Astrocyte (in vitro differentiated cells and primary cell): ENCODE measurements around the gene TRPM6. TPM values are rescaled to one million over a fixed set of nuclear protein-coding genes. Genes with fewer than 3 reads are reported as not detected.

Experiments
- DNase-seq: peaks from one replicate; pipeline ENCODE4 v3.0.0-alpha.2; 2010; ENCODE audit warnings: low read depth
- FAIRE-seq: peaks from 2 replicates; lab custom pipeline; 2011; peaks lifted over from hg19 to GRCh38; lab: Jason Lieb, UNC
- H2AFZ ChIP-seq: 2 replicates; pipeline ENCODE4 v1.6.0; 2012; ENCODE audit warnings: low read depth, low read length, inconsistent platforms
- H3K27ac ChIP-seq: 2 replicates; pipeline ENCODE4 v1.5.1; 2011; ENCODE audit warnings: low read depth, low read length, inconsistent platforms
- H3K27me3 ChIP-seq: 2 replicates; pipeline ENCODE4 v1.6.0; 2011; ENCODE audit warnings: low read length, inconsistent platforms; ENCODE audit not compliant: insufficient read depth
- H3K36me3 ChIP-seq: 2 replicates; pipeline ENCODE4 v1.5.1; 2011; ENCODE audit warnings: low read length, inconsistent platforms; ENCODE audit not compliant: insufficient read depth
- H3K4me1 ChIP-seq: 2 replicates; pipeline ENCODE4 v1.5.1; 2011; ENCODE audit warnings: low read length, inconsistent platforms; ENCODE audit not compliant: insufficient read depth
- H3K4me2 ChIP-seq: 2 replicates; pipeline ENCODE4 v1.6.0; 2012; ENCODE audit warnings: low read length, inconsistent platforms
- H3K4me3 ChIP-seq: 2 replicates; pipeline ENCODE4 v1.5.1; 2011; ENCODE audit warnings: low read depth, mild to moderate bottlenecking, low read length, inconsistent platforms; ENCODE audit not compliant: insufficient read depth
- H3K79me2 ChIP-seq: 2 replicates; pipeline ENCODE4 v1.6.0; 2012; ENCODE audit warnings: mild to moderate bottlenecking, low read length, inconsistent platforms; ENCODE audit not compliant: insufficient read depth
- H3K9ac ChIP-seq: 2 replicates; pipeline ENCODE4 v1.6.0; 2012; ENCODE audit warnings: mild to moderate bottlenecking, low read length, inconsistent platforms
- H3K9me3 ChIP-seq: 2 replicates; pipeline ENCODE4 v1.5.1; 2012; ENCODE audit warnings: low read depth, mild to moderate bottlenecking, low read length, inconsistent platforms; ENCODE audit not compliant: insufficient read depth
- H4K20me1 ChIP-seq: 2 replicates; pipeline ENCODE4 v1.6.0; 2012; ENCODE audit warnings: low read length, inconsistent platforms; ENCODE audit not compliant: insufficient read depth
- H3K27ac Mint-ChIP-seq: one replicate; pipeline ENCODE4 v1.8.0; 2021; ENCODE audit warnings: mild to moderate bottlenecking, mixed read lengths; ENCODE audit not compliant: unreplicated experiment
- H3K27me3 Mint-ChIP-seq: one replicate; pipeline ENCODE4 v1.8.0; 2021; ENCODE audit warnings: low read depth, mixed read lengths; ENCODE audit not compliant: unreplicated experiment
- H3K36me3 Mint-ChIP-seq: one replicate; pipeline ENCODE4 v1.8.0; 2021; ENCODE audit warnings: low read depth, mixed read lengths; ENCODE audit not compliant: unreplicated experiment
- H3K4me1 Mint-ChIP-seq: one replicate; pipeline ENCODE4 v1.8.0; 2021; ENCODE audit warnings: low read depth, mixed read lengths; ENCODE audit not compliant: unreplicated experiment
- H3K4me3 Mint-ChIP-seq: one replicate; pipeline ENCODE4 v1.8.0; 2021; ENCODE audit warnings: mild to moderate bottlenecking, moderate library complexity, mixed read lengths; ENCODE audit not compliant: unreplicated experiment
- H3K9me3 Mint-ChIP-seq: one replicate; pipeline ENCODE4 v1.8.0; 2021; ENCODE audit warnings: mild to moderate bottlenecking, mixed read lengths; ENCODE audit not compliant: unreplicated experiment
- EZH2 ChIP-seq: IDR thresholded peaks from 2 replicates; pipeline ENCODE4 v1.6.1; 2012; ENCODE audit warnings: mild to moderate bottlenecking, low read length, inconsistent platforms; ENCODE audit not compliant: insufficient read depth
- total RNA-seq: library from RNA; stranded (reverse); gene quantifications from 2 replicates; pipeline ENCODE4 v1.2.1, GENCODE V29; 2021
- TF ChIP-seq, protein P1 (sequence below): IDR thresholded peaks from 2 replicates; pipeline ENCODE4 v1.5.1; 2011; ENCODE audit warnings: low read depth, mild to moderate bottlenecking, inconsistent platforms, low read length, moderate library complexity; ENCODE audit not compliant: insufficient read depth

TRPM6 gene
- total RNA-seq, 1 donor from 2014 or later = 0.27 TPM

- Mint-ChIP-seq H3K27me3 (no peaks in the 10 kb centered on the region), H3K27ac (no peak overlapping the region), H3K36me3 (no peaks in the 10 kb centered on the region), H3K4me3 (no peak overlapping the region), H3K4me1 (no peaks in the 10 kb centered on the region), H3K9me3 (no peaks in the 10 kb centered on the region)
- Histone ChIP-seq H3K9ac (no peak overlapping the region), H3K27ac (no peak overlapping the region), H3K79me2 (no peaks in the 10 kb centered on the region), H2AFZ (no peak overlapping the region), H3K9me3 (no peaks in the 10 kb centered on the region), H3K4me1 (no peaks in the 10 kb centered on the region), H3K4me3 (no peak overlapping the region), H3K27me3 (no peaks in the 10 kb centered on the region), H3K36me3 (no peaks in the 10 kb centered on the region), H4K20me1 (no peaks in the 10 kb centered on the region), H3K4me2 (no peak overlapping the region)
- no peak for DNase-seq
- TF ChIP-seq, protein P1, sequence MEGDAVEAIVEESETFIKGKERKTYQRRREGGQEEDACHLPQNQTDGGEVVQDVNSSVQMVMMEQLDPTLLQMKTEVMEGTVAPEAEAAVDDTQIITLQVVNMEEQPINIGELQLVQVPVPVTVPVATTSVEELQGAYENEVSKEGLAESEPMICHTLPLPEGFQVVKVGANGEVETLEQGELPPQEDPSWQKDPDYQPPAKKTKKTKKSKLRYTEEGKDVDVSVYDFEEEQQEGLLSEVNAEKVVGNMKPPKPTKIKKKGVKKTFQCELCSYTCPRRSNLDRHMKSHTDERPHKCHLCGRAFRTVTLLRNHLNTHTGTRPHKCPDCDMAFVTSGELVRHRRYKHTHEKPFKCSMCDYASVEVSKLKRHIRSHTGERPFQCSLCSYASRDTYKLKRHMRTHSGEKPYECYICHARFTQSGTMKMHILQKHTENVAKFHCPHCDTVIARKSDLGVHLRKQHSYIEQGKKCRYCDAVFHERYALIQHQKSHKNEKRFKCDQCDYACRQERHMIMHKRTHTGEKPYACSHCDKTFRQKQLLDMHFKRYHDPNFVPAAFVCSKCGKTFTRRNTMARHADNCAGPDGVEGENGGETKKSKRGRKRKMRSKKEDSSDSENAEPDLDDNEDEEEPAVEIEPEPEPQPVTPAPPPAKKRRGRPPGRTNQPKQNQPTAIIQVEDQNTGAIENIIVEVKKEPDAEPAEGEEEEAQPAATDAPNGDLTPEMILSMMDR = no peak
- no peak for TF ChIP-seq EZH2
- FAIRE-seq = no peak
These were observed 134.1 kb downstream of the TRPM6 start for GRCh38 chr9:74753650-74754049.

DNA sequence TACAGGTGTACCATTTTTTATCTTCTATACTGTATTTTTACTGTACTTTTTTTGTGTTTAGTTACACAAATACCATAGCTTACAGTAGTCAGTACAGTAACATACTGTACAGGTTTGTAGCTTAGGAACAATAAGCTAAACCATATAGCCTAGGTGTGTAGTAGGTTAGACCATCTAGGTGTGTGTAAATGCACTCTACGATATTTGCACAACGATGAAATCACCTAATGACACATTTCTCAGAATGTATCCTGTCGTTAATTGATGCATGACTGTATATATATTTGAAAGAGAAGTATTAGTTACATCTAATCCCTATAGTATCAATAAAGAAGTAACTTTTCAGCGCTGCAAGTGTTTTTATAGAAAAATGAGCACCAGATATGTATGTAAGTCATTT is 138.8 kb downstream of the TRPM6 start:
- Mint-ChIP-seq H3K4me1 (no peaks in the 10 kb centered on the region), H3K36me3 (no peaks in the 10 kb centered on the region), H3K27me3 (no peaks in the 10 kb centered on the region), H3K4me3 (no peak overlapping the region), H3K9me3 (peaks cover 2% of the 10 kb centered on the region), H3K27ac (no peak overlapping the region)
- no peaks in the 10 kb centered on the region for H4K20me1 ChIP-seq
- peaks cover 1% of the 10 kb centered on the region for H3K27me3 ChIP-seq
- no peaks in the 10 kb centered on the region for H3K4me1 ChIP-seq
- no peak for DNase-seq
- TF ChIP-seq EZH2 = no peak
- TF ChIP-seq, protein P1 = no peak
- no peak overlapping the region for H3K4me3 ChIP-seq
- H3K27ac ChIP-seq = no peak overlapping the region
- no peak overlapping the region for H2AFZ ChIP-seq
- FAIRE-seq = no peak
- H3K36me3 ChIP-seq = no peaks in the 10 kb centered on the region
- H3K4me2 ChIP-seq = no peak overlapping the region
- no peaks in the 10 kb centered on the region for H3K79me2 ChIP-seq
- no peaks in the 10 kb centered on the region for H3K9me3 ChIP-seq
- no peak overlapping the region for H3K9ac ChIP-seq

DNA sequence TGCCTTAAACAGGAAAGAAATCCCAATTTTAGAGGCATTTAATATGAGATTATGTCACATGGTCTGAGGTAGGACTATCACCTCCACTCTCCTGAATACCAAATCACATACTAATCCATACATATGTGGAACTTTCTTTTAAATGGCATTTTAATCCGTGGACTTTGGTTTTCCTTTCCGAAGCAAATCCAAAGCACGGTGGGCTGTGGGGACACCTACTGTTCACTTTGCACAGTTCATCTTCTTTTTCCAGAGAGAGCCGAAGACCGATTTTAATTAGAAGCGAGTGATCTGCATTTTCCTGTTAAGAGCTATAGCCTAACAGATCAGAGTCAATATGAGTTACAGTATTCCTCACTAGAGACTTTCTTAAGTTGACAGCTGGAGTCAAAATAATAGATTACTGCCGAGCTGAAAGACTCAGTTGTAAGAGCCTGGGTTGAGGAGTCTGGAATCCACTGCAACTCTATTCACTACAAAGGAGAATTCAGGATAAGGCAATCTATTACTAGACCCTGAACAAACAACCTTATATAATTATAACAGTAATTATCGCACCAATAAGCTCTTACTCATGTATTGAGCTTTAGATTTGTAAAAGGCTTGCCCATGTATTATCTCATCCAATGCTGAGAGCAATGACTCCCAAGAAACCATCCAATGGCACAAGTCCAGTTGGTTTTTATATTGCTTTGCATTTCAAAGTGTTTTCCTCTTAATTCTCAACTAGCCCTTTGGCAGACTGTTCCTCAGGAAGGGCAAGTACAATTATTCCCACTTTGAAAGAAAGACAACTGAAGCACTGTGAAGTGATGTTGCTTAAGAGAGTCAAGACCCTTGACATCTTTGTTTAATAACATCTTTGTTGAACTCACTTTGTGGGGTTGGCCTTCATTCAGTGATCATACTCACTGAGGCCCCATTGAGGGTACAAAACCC is 144.7 kb downstream of the TRPM6 start:
- Histone ChIP-seq H3K79me2 (no peaks in the 10 kb centered on the region), H3K9ac (no peak overlapping the region), H3K27ac (no peak overlapping the region), H3K9me3 (no peaks in the 10 kb centered on the region), H3K4me2 (peak overlapping the region; percentile 50), H3K4me1 (no peaks in the 10 kb centered on the region), H2AFZ (no peak overlapping the region), H4K20me1 (no peaks in the 10 kb centered on the region), H3K36me3 (no peaks in the 10 kb centered on the region), H3K4me3 (no peak overlapping the region), H3K27me3 (peaks cover 9% of the 10 kb centered on the region)
- Mint-ChIP-seq H3K9me3 (peaks cover 2% of the 10 kb centered on the region), H3K4me1 (no peaks in the 10 kb centered on the region), H3K27ac (no peak overlapping the region), H3K36me3 (no peaks in the 10 kb centered on the region), H3K27me3 (no peaks in the 10 kb centered on the region), H3K4me3 (no peak overlapping the region)
- DNase-seq = peak; percentile 10
- TF ChIP-seq, protein P1 = peak; percentile 81
- no peak for TF ChIP-seq EZH2
- FAIRE-seq = peak; percentile 71
